GM12891 (cell line): ENCODE data around the gene FAM111A.

Experiments used
- DNase-seq: peaks from one replicate; pipeline ENCODE4 v3.0.0; 2011; ENCODE audit warnings: low spot score; ENCODE audit not compliant: insufficient read length
- FAIRE-seq: peaks from 2 replicates; lab custom pipeline; 2011; peaks lifted over from hg19 to GRCh38; lab: Jason Lieb, UNC
- PAX5 ChIP-seq: IDR thresholded peaks from 2 replicates; pipeline ENCODE4 v1.6.1; 2011; ENCODE audit warnings: low read length, moderate library complexity, mild to moderate bottlenecking; ENCODE audit not compliant: insufficient read depth, severe bottlenecking
- POLR2A ChIP-seq: IDR thresholded peaks from 2 replicates; pipeline ENCODE4 v1.6.1; 2011; ENCODE audit warnings: low read depth, low read length, control low read depth
- POLR2AphosphoS5 ChIP-seq: IDR thresholded peaks from 2 replicates; pipeline ENCODE4 v1.6.1; 2011; ENCODE audit warnings: low read depth, low read length, control low read depth
- POU2F2 ChIP-seq: IDR thresholded peaks from 2 replicates; pipeline ENCODE4 v1.6.1; 2011; ENCODE audit warnings: low read depth, mild to moderate bottlenecking, control low read depth, low read length, moderate library complexity
- SPI1 ChIP-seq: IDR thresholded peaks from 2 replicates; pipeline ENCODE4 v1.6.1; 2011; ENCODE audit warnings: low read depth, low read length, control low read depth
- TAF1 ChIP-seq: IDR thresholded peaks from 2 replicates; pipeline ENCODE4 v1.6.1; 2011; ENCODE audit warnings: low read depth, low read length, control low read depth

The FAM111A gene

DNA sequence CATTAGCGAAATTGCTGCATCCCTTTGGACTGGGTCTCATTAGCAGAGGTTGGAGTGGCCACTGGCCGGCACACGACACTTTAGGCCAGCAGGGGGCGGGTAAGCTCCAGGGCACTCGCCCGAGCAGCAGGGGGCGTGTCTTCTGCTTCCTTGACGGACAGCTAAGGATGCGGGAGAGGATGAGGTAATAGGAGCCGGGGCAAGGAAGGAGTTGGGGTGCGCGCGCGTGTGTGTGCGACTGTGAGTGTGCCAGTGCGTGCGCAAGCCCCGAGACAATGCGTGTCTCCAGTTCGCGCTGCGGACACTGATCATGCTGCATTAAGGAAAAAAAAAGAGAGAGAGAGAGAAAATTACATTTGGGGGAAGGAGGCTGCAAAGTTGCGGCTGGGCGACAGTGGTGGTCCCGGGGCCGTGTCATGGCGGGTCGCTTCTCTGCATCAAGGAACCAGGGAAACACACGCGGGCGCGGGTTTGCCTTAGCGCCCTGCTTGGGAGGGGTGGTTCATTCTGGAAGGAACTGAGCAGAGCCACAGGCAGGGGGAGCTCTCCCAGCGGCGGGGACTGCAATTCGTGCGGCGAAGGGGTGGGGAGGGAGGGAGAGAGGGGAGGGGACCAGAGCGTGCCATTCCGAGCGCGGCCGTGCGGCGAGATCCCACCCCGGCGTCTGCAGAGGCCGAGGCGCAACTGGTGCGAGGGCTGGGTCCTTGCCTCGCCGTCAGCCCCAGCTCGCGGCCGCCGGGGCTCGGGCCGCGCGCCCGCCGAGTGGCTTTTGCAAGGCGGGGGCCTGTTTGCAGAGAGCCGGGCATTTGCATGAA lies 29.1 kb downstream of the FAM111A start, which contains the start of gene DTX4:
Gene DTX4 (plus strand): TSS at position 625 of the 815 bp plus-strand sequence. CDS start 464 bp downstream, outside the sequence.
- TF ChIP-seq POU2F2 (no peak; the same call in 1 of the 2 replicates), TAF1 (peak; percentile 51; the same call in 1 of the 2 replicates), PAX5 (no peak), SPI1 (peak; percentile 37; the same call in 1 of the 2 replicates), POLR2AphosphoS5 (peak; percentile 47; the same call in 1 of the 2 replicates), POLR2A (peak; percentile 59; the same call in 1 of the 2 replicates)
- peak; percentile 99 for FAIRE-seq
- peak; percentile 79 for DNase-seq

DNA sequence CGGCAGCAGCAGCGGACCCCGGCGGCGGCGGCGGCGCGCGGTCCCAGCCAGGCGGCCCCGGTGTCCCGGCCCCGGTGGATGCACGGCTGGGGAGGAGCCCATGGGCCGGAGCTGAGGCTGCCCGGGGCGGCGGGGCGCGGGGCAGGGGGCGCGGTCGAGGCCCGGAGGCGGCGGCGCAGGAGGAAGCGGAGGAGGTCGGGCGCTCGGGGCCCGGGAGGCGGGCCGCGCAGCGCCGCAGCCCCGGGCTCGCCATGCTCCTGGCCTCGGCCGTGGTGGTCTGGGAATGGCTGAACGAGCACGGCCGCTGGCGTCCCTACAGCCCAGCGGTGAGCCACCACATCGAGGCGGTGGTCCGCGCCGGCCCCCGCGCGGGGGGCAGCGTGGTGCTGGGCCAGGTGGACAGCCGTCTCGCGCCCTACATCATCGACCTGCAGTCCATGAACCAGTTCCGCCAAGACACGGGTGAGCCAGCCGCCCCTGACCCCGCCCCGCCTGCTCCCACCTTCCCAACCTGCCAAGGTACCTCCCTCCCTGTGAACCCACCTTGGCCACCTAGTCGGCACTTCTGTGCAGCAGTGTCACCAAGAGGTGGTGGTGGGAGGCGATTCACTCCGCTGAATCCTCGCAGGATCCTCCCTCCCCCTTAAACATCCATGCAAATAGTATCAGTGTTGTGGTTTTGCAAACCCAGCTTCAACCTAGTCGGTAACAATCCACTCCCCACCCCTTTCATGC lies 29.9 kb downstream of the FAM111A start:
- FAIRE-seq, result peak; percentile 97
- DNase-seq, result peak; percentile 56
- TF ChIP-seq PAX5 (no peak), POLR2A (peak; percentile 89), TAF1 (peak; percentile 76), SPI1 (no peak), POLR2AphosphoS5 (peak; percentile 88), POU2F2 (peak; percentile 96)

GRCh38 chr11:59173080-59173963 lies 30.7 kb downstream of the FAM111A start:
- DNase-seq, result no peak
- TF ChIP-seq SPI1 (no peak), POLR2AphosphoS5 (no peak), TAF1 (no peak), PAX5 (no peak), POLR2A (no peak), POU2F2 (no peak; the same call in 1 of the 2 replicates)
- no peak for FAIRE-seq

- FAIRE-seq, result no peak
- TF ChIP-seq POLR2AphosphoS5 (no peak), PAX5 (no peak), POU2F2 (no peak), SPI1 (no peak), POLR2A (no peak), TAF1 (no peak)
- DNase-seq, result no peak
These were observed 31.5 kb downstream of the FAM111A start for GRCh38 chr11:59173964-59174663.

DNA sequence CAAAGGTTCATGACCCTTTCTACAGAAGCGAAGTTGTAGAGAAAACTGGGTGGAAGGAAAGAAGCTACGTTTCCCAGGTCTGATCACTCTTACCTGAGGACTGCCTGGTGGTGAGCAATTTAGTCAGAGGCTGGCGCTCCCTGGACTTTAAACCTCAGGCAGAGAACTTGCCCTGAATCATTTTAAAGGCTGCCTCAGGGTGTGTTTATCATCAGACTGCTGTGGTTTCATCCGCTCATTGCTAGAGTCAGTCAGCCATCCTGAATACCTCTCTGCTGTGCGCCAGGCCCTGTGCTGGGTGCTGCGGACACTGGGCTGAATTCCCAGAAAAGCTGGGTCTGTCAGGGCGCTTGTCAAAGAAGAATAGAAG lies 32.0 kb downstream of the FAM111A start:
- TF ChIP-seq POLR2AphosphoS5 (no peak), TAF1 (no peak), POU2F2 (no peak), SPI1 (no peak), POLR2A (no peak), PAX5 (no peak)
- FAIRE-seq (no peak), DNase-seq (no peak)

GRCh38 chr11:59175091-59175501 lies 32.4 kb downstream of the FAM111A start:
- FAIRE-seq (no peak), DNase-seq (no peak)
- TF ChIP-seq POLR2AphosphoS5, result no peak
- no peak for TF ChIP-seq POU2F2
- no peak for TF ChIP-seq SPI1
- TF ChIP-seq TAF1, result no peak
- no peak for TF ChIP-seq POLR2A
- TF ChIP-seq PAX5, result no peak

GRCh38 chr11:59176330-59176729 lies 33.7 kb downstream of the FAM111A start:
- DNase-seq (no peak), FAIRE-seq (no peak)
- no peak for TF ChIP-seq POLR2A
- TF ChIP-seq TAF1, result no peak
- TF ChIP-seq POU2F2, result no peak
- TF ChIP-seq PAX5, result no peak
- no peak for TF ChIP-seq SPI1
- TF ChIP-seq POLR2AphosphoS5, result no peak

- TF ChIP-seq SPI1, result no peak
- no peak for TF ChIP-seq POLR2AphosphoS5
- no peak for TF ChIP-seq POU2F2
- TF ChIP-seq TAF1, result no peak
- no peak for TF ChIP-seq PAX5
- TF ChIP-seq POLR2A, result no peak
- DNase-seq (no peak), FAIRE-seq (no peak)
These were observed 35.7 kb downstream of the FAM111A start for GRCh38 chr11:59178402-59178801.
